ENCODE measurements around the gene ZNF142.

ZNF142 gene

DNA sequence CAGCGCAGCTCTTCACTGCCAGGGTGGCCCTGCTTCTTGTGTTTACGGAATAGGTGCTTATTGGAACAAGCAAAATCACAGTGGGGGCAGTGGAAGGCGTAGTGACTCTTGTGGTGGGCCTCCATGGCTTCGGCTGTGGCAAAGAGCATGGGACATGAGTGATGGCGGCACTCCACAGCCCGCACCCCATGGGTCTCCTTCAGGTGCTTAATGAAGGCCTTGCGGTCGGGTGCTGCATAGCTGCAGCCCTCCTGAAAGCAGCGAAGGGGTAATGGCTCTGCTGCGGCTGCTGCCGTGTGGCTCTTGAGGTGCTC lies 10.7 kb downstream of the ZNF142 start:
- DNase-seq: no peak

DNA sequence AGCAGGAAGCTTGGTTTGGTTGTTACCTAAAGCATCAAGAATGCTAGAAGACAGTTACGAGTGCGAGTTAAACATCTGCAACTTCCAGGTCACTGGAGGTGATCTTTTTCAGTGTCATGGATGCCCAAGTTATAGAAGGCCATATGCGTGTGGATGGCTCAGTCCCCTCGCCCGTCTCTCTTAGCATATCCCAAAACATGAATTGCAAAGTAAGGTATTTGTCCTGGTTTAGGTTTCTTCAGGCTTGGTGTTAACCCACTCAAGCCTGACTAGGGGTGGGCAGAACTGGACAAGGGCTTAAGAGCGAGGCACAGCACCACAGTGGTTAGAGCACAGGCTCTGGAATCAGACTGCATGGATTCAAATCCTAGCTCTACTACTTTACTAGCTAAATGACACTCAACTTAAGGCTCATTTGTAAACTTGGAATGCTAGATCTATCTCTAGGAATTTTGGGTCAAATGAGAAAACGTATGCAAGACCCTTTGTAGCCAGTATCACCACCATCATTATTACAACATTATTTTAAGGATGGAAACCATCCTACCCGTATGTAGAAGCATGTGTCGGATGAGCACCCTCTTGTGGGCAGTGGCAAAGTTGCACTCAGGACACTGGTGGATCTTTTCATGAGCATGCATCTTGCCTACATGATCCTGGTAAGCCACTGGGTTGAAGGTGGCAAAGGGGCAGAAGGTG lies 11.2 kb downstream of the ZNF142 start:
- peak; percentile 67 to 77 (median 70) for DNase-seq

- DNase-seq: no peak
Observed at GRCh38 chr2:218645126-218645525, 14.3 kb downstream of the ZNF142 start.

DNA sequence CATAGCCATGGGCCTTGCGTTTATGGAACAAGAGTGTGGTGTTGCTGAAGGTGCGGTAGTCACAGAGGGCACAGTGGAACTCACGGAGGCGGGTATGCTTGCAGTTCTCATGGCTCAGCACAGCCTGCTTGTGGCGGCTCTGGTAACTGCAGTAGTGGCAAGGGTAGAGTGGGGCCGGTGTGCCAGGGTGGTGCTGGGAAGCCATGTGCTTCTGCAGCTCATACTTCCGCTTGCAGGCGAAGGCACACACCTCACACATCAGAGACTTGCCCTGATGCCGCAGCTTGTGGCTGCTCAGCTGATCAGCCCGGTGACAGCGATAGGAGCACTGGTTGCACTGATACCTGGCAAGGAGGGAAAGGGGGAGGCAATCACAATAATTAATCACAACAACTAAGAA lies 14.7 kb downstream of the ZNF142 start:
- DNase-seq: no peak

- DNase-seq: no peak
Observed at GRCh38 chr2:218643751-218644310, 15.6 kb downstream of the ZNF142 start.

GRCh38 chr2:218642786-218643185 lies 16.6 kb downstream of the ZNF142 start:
- no peak for DNase-seq

- DNase-seq: no peak
Observed at GRCh38 chr2:218642121-218642656, 17.2 kb downstream of the ZNF142 start.

DNA sequence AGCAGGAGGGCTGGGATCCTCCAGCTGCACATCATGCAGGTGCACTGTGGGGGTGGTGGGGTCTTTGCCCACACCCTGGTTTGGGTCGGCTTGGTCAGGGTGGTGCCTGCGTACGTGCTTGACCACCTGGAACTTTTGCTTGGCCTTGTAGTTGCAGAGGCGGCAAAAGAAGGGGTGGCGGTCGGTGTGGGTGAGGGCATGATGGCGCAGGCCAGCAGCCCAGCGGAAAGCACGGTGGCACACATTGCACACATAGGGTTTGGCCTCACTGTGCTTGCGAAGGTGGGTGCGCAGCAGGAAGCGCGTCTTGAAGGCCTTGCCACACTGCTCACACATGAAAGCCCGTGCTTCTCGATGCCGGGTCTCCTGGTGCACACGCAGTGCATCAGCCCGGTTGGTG lies 21.1 kb downstream of the ZNF142 start:
- no peak for DNase-seq

GRCh38 chr2:218635719-218636118 lies 23.7 kb downstream of the ZNF142 start:
- DNase-seq: no peak

DNA sequence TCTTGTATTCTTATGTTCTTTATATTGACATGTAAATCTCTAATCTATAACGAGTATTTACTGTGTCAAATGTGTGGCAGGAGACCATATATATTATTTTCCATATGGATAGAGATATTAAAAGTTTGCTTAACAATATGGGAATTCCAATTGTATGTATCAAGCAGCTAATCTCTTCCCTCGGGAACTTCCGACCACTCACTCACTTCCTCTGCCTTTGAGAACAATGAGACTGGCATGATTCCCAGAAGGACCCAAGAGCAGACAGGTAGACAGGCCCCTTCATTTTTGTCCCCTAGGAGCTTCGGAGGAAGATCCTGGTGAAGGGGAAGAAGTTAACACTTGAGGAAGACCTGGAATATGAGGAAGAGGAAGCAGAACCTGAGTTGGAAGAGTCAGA lies 27.6 kb downstream of the ZNF142 start:
- DNase-seq: no peak

DNA sequence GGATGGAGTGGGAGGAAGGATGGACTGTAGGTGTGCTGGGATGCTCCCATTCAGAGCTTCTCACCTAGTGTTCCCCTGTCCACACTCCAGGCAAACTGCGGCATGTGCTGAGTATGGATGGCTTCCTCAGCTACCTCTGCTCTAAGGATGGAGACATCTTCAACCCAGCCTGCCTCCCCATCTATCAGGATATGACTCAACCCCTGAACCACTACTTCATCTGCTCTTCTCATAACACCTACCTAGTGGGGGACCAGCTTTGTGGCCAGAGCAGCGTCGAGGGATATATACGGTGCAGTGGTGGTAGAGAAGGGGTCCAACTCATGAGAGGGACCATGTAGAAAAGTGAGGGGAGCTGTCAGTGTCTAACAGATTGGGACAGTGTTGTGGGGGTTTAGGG lies 31.5 kb downstream of the ZNF142 start:
- DNase-seq: no peak

- DNase-seq: no peak
Observed at GRCh38 chr2:218626369-218626768, 33.1 kb downstream of the ZNF142 start.

- DNase-seq: peak in 2 of 4 experiments; percentile 53 to 63
Observed at GRCh38 chr2:218623366-218623705, 36.1 kb downstream of the ZNF142 start.

DNA sequence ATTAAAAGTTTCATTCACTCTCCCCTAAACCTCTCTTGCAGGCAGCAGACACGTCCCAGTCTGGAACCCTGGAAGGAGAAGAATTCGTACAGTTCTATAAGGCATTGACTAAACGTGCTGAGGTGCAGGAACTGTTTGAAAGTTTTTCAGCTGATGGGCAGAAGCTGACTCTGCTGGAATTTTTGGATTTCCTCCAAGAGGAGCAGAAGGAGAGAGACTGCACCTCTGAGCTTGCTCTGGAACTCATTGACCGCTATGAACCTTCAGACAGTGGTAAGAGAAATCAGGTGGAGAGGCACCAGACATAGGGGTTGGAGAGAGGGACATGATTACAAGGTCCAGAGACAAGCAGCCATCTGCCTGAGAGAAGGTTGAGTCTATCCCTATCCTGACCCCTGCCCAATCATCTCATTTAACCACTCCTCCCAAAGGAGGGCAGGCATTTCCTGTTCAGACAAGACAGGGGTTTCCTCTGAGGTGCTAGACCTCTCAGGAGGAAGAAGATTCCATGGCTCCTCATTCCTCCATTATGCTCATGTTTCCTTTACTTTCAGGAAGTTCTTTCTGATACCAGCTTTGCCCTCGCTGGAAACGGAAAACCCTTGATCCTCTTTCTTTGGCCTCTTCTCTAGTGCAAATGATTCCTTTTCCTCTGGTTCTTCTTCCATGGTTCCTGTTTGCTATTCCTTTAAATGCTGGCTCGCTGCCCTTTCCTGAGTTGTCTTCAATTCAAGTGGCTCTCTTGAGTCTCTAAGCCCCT lies 36.6 kb downstream of the ZNF142 start:
- DNase-seq: peak; percentile 49 to 61 (median 54)

- DNase-seq: no peak
Observed at GRCh38 chr2:218621007-218621406, 38.4 kb downstream of the ZNF142 start.

GRCh38 chr2:218618102-218618860 lies 41.1 kb downstream of the ZNF142 start:
- DNase-seq: no peak

- DNase-seq: no peak
Observed at GRCh38 chr2:218615868-218616315, 43.5 kb downstream of the ZNF142 start.

GRCh38 chr2:218607436-218608115 lies 51.8 kb downstream of the ZNF142 start, which contains the start of gene PLCD4:
Gene PLCD4, plus strand, starts transcription at chr2:218607899. Its CDS starts 7,841 bp downstream, at chr2:218615740.
- no peak for DNase-seq

GRCh38 chr2:218605432-218605831 lies 54.0 kb downstream of the ZNF142 start:
- DNase-seq: no peak
